Epidermal melanocyte (primary cell): ENCODE results near the gene PLCB2.
A peak's percentile ranks its signal among the peaks of the same experiment; 100 is the strongest.

Experiments used
- DNase-seq: peaks from one replicate; pipeline ENCODE4 v3.0.0; 2011; ENCODE audit warnings: low spot score; ENCODE audit not compliant: insufficient read length

PLCB2 gene

GRCh38 chr15:40340038-40340739, 32.5 kb upstream of the PLCB2 start:
- DNase-seq, result peak; percentile 47

DNA sequence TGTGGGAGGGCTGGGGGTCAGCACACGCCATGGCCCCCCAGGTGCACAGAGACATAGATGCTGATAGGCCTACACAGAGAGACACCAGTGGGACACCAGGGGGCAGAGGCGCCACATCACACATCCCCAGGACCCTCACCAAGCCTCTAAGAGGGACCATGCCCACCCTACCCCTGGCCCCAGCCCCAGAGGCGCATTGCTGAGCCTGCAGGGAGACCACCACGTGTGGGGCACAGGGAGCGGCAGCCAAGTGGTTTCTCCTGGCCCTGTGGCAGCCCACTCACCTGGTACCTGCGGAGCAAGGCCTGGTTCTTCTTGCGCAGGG, 31.8 kb upstream of the PLCB2 start:
- no peak for DNase-seq

DNA sequence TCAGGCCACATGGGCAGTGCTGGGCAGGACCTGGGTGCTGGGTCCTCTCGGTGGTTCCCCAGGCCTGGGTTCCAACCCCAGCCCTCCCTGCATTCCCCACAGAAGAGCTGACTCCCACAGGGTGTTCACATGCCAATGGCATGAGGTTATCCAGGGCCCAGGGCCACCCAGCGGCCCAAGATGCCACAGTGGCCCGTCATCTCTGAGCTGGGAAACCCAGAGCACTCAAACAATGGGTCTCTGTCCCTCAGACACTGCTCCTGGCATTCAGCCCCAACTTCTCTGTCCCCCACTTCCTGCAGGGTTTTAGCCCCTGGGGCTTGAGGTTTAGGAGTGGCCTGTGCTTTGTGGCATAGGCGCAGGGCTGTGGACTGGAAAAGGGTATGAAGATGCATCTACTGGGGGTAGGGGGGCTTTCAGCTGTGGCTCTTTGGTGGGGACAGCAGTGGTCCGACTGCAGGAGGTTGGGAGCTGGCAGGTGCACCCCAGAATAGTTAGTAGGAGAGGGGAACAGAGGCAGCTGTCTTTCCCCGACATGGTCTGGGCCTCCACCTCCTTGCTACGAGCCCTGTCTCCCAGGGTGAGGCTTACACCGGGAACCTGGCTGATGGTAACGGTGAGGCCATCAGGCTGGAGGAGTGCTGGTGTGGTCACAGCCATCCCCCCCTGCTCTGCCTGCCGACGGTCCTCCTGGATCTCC, 31.3 kb upstream of the PLCB2 start:
- peak; percentile 76 for DNase-seq

DNA sequence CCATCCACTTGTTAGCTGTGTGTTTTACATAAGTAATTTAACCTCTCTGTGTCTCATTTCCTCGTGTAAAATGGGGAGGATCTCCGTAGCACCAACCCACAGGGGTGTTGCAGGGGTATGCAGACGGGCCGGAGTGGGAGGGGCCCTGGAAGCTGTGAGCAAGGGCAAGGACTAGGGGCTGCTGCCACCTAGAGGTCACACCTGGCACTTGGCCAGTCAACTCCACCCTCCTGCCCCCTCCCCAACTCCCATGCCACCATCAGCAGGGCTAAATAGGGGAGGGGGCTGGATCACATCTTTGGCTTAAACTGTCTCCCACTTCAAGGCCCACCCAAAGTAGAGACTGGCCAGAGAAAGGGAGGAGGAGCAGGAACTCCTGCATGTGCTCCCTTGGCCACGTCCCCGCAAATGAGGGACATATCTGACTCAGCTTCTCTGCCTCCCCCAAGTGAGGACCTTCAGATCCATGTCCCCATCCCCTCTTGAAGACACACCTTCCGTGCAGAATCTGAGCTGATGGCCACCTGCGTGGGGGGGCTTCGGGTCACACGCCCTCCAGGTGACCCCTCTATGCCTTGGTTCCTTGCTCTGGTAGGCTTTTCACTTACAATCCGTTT, 30.4 kb upstream of the PLCB2 start:
- DNase-seq, result peak; percentile 64

GRCh38 chr15:40337597-40337996, 29.9 kb upstream of the PLCB2 start:
- DNase-seq, result no peak

GRCh38 chr15:40336744-40337122, 29.0 kb upstream of the PLCB2 start:
- no peak for DNase-seq

- DNase-seq, result no peak
These were observed 28.4 kb upstream of the PLCB2 start for GRCh38 chr15:40335938-40336743.

DNA sequence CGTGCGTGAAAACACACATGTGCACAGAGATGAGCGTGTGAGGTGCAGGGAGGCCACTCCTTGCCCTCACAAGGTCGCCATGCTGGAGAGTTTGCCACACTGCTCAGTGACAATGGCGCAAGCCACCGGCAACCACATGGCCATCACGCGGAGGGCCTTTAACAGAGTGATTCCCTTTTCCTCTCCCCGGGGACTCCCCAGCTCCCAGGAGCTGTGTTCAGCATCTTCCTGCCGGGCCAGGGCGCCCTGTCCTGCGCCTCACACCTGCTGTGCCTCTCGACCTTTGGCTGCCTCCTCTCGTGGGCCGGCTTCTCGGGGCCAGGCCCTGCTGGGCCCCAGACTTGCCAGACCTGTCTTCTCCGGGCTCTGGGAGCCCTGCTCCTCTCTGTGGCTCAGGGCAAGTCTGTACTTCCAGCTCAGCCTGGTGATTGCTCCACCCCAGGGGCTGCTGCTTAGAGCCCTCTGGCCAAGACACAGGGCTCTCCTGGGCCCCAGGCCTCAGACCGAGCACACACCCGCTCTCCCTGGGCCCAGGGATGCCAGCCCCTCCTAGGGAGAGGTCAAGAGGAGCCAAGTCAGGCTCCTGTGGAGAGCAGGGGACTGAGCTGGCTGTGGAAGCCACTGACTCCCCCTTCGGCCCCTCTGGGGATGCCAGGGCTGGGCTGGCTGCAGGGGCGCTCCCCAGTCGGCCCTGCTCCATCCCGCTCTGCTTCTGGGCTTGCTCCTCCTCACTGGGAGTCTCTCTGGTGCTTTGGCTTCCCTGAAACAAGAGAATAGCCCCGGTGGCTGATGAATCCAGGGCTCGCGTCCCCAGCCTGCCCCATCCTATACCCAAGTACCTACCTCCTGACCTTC, 27.4 kb upstream of the PLCB2 start:
- no peak for DNase-seq

DNA sequence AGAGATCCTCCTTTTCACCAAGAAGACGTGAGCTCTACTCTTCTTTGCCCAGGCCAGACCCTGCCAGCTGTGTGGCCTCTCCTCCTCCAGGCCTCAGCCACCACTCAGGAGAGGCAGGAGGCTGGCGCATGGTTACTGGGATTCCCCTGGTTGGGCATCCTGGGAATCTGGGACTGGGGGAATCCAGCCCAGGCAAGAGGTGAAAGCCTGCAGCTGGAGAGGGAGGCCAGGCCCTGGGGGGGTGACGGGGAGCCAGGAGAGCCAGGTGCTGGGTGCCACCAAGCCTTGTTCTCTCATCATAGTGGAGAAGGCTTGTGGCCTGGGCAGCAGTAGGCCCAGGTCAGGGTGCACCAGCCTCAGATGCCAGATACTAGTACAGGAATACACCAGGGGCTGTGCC, 26.8 kb upstream of the PLCB2 start:
- no peak for DNase-seq

DNA sequence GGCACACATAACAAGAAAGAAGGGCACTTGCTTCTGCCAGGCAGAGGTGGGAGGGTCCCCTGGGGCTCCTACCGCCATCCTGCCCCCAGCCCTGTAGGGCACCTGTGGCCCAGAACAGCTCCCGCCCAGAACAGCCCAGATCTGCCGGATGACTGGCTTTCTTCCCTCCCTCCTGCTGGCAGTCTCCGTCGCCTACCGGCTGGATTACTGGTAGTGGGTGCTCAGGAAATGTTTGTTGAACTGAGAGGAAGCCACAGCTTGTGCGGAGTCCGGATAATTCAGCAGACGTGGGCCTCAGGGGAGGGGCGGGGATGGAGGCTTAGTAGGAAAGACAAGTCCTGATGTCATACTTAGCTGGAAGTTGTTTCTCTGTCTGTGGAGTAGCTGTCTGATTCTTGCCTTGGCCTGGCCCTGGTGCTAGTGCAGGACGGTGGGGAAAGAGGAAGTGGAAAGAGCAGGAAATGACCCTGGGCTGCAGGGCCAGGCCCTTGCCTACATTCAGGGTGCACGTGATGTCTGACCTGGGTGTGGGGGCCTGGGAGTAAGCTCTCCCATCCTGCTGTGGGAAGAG, 26.3 kb upstream of the PLCB2 start:
- DNase-seq, result no peak

DNA sequence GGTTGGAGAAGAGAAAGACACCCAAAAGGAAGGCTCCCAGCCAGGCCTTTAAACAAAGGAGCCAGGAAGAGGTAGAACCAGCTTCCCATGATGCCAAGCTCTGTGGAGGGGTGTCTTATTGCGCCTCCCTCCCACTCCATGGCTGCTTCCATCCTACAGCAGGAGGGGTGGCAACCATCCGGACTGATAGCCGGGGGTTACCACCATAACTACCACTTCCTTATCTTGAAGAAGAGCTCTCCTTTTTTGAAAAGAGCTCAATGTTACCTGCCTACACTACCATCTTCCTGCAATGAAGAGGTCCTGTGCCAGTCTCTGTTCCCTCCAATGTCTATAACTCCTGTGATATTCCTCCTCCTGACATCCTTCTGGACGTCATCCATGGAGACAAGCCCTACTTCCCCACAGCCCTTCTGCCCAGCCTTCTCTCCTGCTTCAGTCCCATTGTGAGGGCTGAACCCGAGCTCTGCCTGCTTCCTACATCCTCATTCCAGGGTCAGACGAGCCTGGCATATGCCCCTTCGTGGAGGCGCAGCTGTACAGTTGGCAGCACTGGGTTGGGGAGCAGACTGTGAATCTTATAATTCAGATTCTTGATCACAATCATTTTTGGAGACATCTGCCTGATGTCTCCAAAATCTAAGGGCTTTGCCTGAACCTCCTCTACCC, 24.5 kb upstream of the PLCB2 start:
- DNase-seq, result no peak

DNA sequence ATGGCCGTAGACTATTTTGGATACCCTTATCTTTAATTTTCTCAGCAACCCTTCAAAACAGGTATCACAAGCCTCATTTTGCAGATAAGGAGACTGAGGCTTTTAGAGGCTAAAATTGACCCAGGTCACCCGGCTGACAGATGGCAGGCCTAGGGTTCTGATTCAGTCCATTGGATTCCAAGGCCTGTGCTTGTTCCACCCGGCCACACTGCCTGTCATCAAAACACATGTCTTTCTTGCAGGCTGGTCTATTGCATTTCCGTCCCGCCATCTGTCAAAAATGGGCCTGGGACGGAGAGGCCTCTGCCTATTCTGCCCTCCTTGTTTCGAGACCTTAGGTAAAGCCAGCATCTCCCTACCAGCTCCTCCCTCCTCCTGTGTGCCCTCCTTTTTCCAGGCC, 23.9 kb upstream of the PLCB2 start:
- DNase-seq, result no peak

DNA sequence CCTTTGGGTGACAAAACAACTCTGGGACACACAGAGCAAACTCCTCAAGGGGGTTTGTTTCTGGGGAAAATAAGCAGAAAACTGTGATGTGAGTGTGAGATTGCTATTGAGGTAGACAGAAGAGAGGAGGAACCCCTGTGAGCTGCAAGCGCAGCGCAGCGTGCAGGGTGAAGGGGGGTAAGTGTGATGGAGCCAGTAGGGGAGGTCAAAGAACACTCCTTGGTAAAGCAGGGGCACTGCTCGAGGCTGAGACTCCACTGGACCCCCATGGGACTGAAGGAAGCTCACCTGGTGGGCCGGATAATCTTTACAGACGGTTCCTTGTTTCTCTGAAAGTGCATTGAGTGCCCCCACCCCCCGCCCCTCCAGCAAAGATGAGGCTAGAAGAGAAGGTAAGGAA, 23.3 kb upstream of the PLCB2 start:
- no peak for DNase-seq

DNA sequence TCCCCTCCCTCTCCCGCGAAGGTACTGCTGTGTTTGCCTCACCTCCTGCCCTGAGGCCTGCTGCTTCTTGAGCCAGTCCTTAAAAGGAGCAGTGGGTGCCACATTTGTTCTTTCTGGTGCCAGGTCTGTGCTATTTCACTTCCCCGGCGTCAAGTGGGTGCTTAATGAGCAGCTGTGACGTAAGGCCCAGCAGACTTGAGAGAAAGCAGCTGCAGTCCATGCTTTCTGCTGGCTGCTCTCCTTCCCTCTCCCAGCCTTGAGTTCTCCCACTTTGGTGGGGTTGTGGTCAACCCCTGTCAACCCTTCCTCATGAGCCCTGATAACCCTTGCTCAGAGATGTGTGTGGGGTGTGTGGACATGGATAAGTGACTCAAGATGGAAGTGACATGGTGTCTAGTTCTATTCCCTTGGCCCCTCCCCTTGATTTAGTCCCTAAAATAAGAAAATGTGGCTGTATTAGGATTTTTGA, 22.7 kb upstream of the PLCB2 start:
- no peak for DNase-seq

GRCh38 chr15:40329804-40330203, 22.1 kb upstream of the PLCB2 start:
- no peak for DNase-seq

DNA sequence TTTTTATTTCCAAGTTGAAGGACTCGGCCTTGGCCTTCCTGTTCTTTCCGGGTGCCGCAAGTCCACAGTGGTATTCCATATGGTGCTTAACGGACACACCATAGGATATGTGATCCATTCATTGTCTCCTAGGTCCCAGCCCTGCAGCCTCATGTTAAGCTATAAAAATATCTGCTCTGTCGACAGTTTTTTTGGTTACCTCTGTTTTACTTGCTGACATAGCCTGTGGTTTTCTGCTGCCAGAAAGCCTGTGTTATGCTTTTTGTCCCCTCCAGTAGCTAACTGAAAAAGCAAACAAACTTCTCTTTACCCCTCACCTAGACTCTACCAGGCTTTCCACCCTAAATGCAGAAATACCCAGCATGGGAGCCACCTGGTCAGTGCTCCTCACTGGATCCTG, 21.0 kb upstream of the PLCB2 start:
- DNase-seq, result no peak

GRCh38 chr15:40328176-40328575, 20.4 kb upstream of the PLCB2 start:
- DNase-seq, result no peak

DNA sequence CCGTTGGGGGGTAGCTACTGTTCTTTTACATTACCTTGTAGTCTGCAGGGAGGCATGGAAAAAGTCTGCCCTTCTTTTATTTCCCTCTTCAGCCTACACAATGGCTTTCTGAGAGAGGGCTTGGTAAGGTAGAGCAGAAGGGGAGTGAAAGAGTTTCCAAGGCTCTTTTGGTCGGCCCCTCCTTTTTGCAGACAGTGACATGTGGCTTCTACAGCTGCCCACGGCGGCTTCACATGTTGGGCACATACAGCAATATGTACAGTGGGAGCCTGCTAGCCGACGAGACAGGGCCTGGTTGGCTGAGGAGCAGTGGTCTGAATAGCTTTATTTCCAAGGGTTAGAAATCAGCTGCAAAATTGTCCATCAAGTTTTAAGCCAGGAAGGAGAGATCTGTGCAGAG, 19.7 kb upstream of the PLCB2 start:
- no peak for DNase-seq

GRCh38 chr15:40325700-40326099, 18.0 kb upstream of the PLCB2 start:
- no peak for DNase-seq

DNA sequence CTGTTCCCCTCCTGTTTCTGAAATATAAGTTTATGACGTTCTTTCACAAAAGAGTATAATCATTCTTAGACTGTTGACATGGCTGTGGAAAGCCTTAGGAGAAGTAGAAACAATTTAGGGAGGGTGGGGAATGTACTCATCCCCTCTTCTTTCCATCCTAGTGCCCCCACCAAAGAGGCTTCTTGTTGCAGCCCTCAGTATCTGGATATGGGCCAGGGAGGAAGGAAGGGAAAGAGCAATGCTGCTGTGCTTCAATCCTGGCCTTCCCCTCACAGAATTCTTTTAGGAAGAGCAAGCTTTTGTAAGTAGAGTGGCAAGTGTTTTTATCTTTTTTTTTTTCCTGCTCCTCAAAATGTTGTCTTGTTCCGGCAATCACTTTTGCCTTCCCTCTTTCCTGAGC, 17.5 kb upstream of the PLCB2 start:
- no peak for DNase-seq
